Vagina (tissue), 2 donors: Measurements from ENCODE around the gene GDF15.

ENCODE experiments used
- POLR2A ChIP-seq, 2 donors: fragments of 450-650 bp; IDR thresholded peaks; one replicate each; pipeline ENCODE4 v1.6.1; 2017; ENCODE audit warnings: antibody characterized with exemption in 2 of 2, mild to moderate bottlenecking in 2 of 2, moderate library complexity in 2 of 2
- TF ChIP-seq, protein P1 (sequence below), 3 experiments: fragments of 450-650 bp in 2 of 3; fragments of 200-600 bp in 1 of 3; sonication (generic) in 1 of 3; IDR thresholded peaks; one replicate each; pipeline ENCODE4 v1.5.1; 2017 to 2019; ENCODE audit warnings: antibody characterized with exemption in 3 of 3, mild to moderate bottlenecking in 2 of 3, moderate library complexity in 2 of 3

GRCh38 chr19:18373892-18374629 lies 11.9 kb upstream of the GDF15 start:
- TF ChIP-seq, protein P1, sequence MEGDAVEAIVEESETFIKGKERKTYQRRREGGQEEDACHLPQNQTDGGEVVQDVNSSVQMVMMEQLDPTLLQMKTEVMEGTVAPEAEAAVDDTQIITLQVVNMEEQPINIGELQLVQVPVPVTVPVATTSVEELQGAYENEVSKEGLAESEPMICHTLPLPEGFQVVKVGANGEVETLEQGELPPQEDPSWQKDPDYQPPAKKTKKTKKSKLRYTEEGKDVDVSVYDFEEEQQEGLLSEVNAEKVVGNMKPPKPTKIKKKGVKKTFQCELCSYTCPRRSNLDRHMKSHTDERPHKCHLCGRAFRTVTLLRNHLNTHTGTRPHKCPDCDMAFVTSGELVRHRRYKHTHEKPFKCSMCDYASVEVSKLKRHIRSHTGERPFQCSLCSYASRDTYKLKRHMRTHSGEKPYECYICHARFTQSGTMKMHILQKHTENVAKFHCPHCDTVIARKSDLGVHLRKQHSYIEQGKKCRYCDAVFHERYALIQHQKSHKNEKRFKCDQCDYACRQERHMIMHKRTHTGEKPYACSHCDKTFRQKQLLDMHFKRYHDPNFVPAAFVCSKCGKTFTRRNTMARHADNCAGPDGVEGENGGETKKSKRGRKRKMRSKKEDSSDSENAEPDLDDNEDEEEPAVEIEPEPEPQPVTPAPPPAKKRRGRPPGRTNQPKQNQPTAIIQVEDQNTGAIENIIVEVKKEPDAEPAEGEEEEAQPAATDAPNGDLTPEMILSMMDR (IDR thresholded peaks at IDR 0.05), result no peak
- no peak for TF ChIP-seq POLR2A (IDR thresholded peaks at IDR 0.05)
